Upper lobe of left lung (tissue), 6 donors: ENCODE measurements around the gene RNF13. TPM values are rescaled to one million over a fixed set of nuclear protein-coding genes. Genes with fewer than 3 reads are reported as not detected.

Experiments
- ATAC-seq, 2 donors: fragments of 200-7000 bp; cut with Tn5 transposase; one replicate each; pipeline ENCODE4 v1.9.1; 2022; ENCODE audit warnings: mild to moderate bottlenecking in 2 of 2, moderate library complexity in 2 of 2; ENCODE audit not compliant: low FRiP score in 2 of 2
- DNase-seq, 2 donors: peaks; one replicate each; pipeline ENCODE4 v3.0.0-alpha.2; 2019 to 2020
- H3K27ac ChIP-seq, 4 donors: fragments of 200-600 bp; sonication (generic); one replicate each; pipeline ENCODE4 v1.5.1; 2016 to 2019
- H3K27me3 ChIP-seq, 4 donors: fragments of 200-600 bp; sonication (generic); one replicate each; pipeline ENCODE4 v1.5.1; 2017 to 2019
- H3K36me3 ChIP-seq, 4 donors: fragments of 200-600 bp; sonication (generic); one replicate each; pipeline ENCODE4 v1.5.1; 2016 to 2019
- H3K4me1 ChIP-seq, 4 donors: fragments of 200-600 bp; sonication (generic); one replicate each; pipeline ENCODE4 v1.5.1; 2018 to 2019
- H3K4me3 ChIP-seq, 4 donors: fragments of 200-600 bp; sonication (generic); one replicate each; pipeline ENCODE4 v1.5.1; 2017 to 2019; ENCODE audit warnings: mild to moderate bottlenecking in 2 of 4, moderate library complexity in 1 of 4
- H3K9me3 ChIP-seq, 4 donors: fragments of 200-600 bp; sonication (generic); one replicate each; pipeline ENCODE4 v1.5.1; 2018 to 2019
- EP300 ChIP-seq, 4 donors: sonication (generic); formaldehyde crosslinking; IDR thresholded peaks; one replicate each; pipeline ENCODE4 v1.5.1; 2017; ENCODE audit warnings: antibody characterized with exemption in 4 of 4, control low read depth in 2 of 4
- POLR2A ChIP-seq, 4 donors: fragments of 450-650 bp; IDR thresholded peaks; one replicate each; pipeline ENCODE4 v1.5.1; 2016 to 2017; ENCODE audit warnings: antibody characterized with exemption in 4 of 4, mild to moderate bottlenecking in 2 of 4
- POLR2AphosphoS5 ChIP-seq, 2 donors: sonication (generic); formaldehyde crosslinking; IDR thresholded peaks; one replicate each; pipeline ENCODE4 v1.5.1; 2017; ENCODE audit warnings: antibody characterized with exemption in 2 of 2
- WGBS, 2 donors: methylation state at CpG; one replicate each; pipeline ENCODE4 v1.1.5; 2017 to 2018; 5-methylcytosine and 5-hydroxymethylcytosine counted together
- small RNA-seq, 4 donors: library from RNA; depleted of rRNA; stranded (forward); fragments of <200 nt; gene quantifications; one replicate each; pipeline ENCODE3, GENCODE V24; 2016
- total RNA-seq, 6 donors: library from RNA; depleted of rRNA in 4 of 6; stranded (reverse); fragments of >200 nt in 4 of 6; gene quantifications; one replicate each; pipeline versions ENCODE4 v1.1.0 to v1.2.1, GENCODE V29; 2016 to 2021
- TF ChIP-seq, protein P1 (sequence below), 6 experiments: fragments of 450-650 bp in 4 of 6; fragments of 200-600 bp in 2 of 6; sonication (generic) in 2 of 6; IDR thresholded peaks; one replicate each; pipeline ENCODE4 v1.5.1; 2016 to 2019; ENCODE audit warnings: antibody characterized with exemption in 6 of 6
- donor health status: DM: no; HTN: no; CAD: no; lungs with moderate emphysema.
- donor health status: DM: no; HTN: yes; CAD: no; lungs with severe emphysema.

RNF13 gene
- total RNA-seq, 6 donors from 2014 or later = 50.2 to 136 (median 101) TPM

DNA sequence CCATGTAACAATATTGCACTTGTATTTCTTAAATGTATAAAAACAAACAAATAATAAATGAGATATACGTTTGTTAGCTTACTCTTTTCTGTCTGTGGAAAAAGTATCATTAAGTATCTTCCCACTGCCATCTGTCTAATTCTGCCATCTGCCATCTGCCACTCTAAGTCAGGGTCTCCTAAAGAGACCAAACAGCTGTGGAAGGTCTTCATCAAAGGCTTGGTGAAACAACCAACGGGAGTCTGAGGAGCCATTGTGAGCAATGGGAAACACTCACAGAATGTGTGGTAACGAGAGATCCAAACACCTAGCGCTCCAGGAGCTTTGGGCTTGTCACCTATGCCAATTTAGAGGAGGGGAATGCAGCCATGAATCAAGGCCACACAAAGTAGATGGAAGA, 186.4 kb downstream of the RNF13 start:
- no peaks in the 10 kb centered on the region for H3K36me3 ChIP-seq
- DNase-seq = no peak
- H3K27me3 ChIP-seq = no peaks in the 10 kb centered on the region
- TF ChIP-seq, protein P1, sequence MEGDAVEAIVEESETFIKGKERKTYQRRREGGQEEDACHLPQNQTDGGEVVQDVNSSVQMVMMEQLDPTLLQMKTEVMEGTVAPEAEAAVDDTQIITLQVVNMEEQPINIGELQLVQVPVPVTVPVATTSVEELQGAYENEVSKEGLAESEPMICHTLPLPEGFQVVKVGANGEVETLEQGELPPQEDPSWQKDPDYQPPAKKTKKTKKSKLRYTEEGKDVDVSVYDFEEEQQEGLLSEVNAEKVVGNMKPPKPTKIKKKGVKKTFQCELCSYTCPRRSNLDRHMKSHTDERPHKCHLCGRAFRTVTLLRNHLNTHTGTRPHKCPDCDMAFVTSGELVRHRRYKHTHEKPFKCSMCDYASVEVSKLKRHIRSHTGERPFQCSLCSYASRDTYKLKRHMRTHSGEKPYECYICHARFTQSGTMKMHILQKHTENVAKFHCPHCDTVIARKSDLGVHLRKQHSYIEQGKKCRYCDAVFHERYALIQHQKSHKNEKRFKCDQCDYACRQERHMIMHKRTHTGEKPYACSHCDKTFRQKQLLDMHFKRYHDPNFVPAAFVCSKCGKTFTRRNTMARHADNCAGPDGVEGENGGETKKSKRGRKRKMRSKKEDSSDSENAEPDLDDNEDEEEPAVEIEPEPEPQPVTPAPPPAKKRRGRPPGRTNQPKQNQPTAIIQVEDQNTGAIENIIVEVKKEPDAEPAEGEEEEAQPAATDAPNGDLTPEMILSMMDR (IDR thresholded peaks at IDR 0.05) = no peak
- TF ChIP-seq POLR2AphosphoS5 (IDR thresholded peaks at IDR 0.05) (no peak), POLR2A (IDR thresholded peaks at IDR 0.05) (no peak), EP300 (IDR thresholded peaks at IDR 0.05) (no peak)
- WGBS, 2 donors = 92 to 94% methylated on average over 4 of the region's 4 CpGs
- no peak overlapping the region for H3K27ac ChIP-seq
- H3K4me1 ChIP-seq = no peaks in the 10 kb centered on the region
- peaks cover 3 to 8% (median 7%) of the 10 kb centered on the region in 4 donors for H3K9me3 ChIP-seq
- ATAC-seq = no peak
- H3K4me3 ChIP-seq = no peak overlapping the region

DNA sequence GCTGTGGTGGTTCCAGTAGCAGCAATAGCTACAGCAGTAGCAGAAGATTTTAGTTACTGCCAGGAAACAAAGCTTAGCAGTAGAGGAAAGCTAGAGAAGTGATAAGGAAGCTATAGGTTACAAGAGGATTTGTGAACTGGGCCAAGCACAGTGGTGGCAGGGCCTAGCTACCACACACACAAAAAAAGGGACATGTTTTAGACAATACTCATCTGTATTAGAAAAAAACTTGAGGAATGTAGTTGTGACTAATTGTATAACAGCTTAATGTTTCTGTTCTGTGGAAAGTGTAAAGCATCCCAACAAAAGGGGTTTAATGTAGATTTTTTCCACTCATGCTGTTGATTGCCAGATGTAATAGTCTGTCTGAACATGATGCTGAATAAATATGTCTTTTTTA, 187.6 kb downstream of the RNF13 start:
- Histone ChIP-seq H3K36me3 (no peaks in the 10 kb centered on the region), H3K4me1 (no peaks in the 10 kb centered on the region), H3K27me3 (no peaks in the 10 kb centered on the region), H3K27ac (no peak overlapping the region), H3K4me3 (no peak overlapping the region), H3K9me3 (no peaks in the 10 kb centered on the region)
- DNase-seq (no peak), ATAC-seq (no peak)
- TF ChIP-seq POLR2AphosphoS5 (IDR thresholded peaks at IDR 0.05) (no peak), EP300 (IDR thresholded peaks at IDR 0.05) (no peak), POLR2A (IDR thresholded peaks at IDR 0.05) (no peak)
- TF ChIP-seq, protein P1 (IDR thresholded peaks at IDR 0.05) = no peak

DNA sequence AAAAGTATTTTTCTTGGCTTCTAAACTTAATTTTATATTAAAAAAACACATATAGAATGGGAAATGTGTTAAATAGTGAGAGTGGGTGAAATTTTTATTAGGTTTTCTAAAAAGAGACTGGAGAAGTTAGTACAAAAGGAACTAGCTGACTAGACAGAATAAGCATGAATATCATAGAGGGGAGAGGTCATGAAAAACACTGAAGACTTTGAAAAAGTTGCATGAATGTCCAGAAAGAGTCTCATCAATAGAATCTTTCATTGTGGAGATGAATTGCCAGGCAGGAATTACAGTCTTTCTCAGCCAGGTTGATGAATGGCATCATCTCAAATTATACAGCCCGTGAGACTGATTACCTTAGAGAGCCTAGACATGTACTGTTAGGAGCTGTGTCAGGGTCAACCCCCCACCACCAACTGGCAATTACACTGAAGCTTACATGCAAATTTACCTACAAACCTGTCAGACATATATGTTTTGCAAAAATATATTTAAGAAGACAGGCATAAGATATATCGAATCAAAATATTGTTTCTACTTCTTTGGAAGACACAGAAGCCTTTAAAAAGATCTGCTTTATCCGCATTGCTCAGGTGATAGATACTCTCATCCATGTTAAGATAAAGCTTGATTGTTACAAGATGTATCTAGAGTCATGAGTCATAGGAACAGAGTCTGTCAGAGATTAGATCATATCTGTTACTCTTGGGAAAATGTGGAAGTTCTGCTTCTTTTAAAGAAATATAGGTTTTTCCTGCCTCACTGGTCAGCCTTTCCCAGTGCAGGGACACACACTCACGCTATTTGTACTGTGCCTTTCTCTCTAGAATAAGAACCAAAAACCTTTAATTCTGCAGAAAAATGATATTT, 192.5 kb downstream of the RNF13 start:
- WGBS, 2 donors = 72% methylated on average over 4 of the region's 4 CpGs
- Histone ChIP-seq H3K4me1 (no peaks in the 10 kb centered on the region), H3K9me3 (no peaks in the 10 kb centered on the region), H3K36me3 (no peaks in the 10 kb centered on the region), H3K27ac (no peak overlapping the region), H3K27me3 (no peaks in the 10 kb centered on the region), H3K4me3 (no peak overlapping the region)
- DNase-seq (no peak), ATAC-seq (peak in 1 of 2 donors; percentile 38)
- TF ChIP-seq POLR2A (IDR thresholded peaks at IDR 0.05) (no peak), POLR2AphosphoS5 (IDR thresholded peaks at IDR 0.05) (no peak), EP300 (IDR thresholded peaks at IDR 0.05) (no peak)
- TF ChIP-seq, protein P1 (IDR thresholded peaks at IDR 0.05) = no peak

DNA sequence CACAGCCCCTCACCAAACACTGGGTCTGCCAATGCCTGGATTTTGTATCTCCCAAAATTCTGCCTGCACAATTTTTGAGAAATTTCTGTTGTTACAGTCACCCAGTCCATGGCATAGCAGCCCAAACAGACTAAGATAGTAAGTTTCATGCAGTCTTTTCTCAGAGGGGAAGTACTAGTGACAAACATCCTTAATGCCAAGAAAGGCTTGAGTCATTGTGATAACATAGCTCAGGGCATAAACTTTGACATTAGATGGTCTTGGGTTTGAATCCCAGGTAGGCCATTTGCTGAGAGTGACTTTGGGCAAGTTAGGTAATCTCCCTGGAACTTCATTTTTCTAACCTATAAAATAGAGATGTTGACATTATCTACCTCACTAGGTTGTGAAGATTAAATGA, 193.8 kb downstream of the RNF13 start:
- TF ChIP-seq POLR2AphosphoS5 (IDR thresholded peaks at IDR 0.05) (no peak), POLR2A (IDR thresholded peaks at IDR 0.05) (no peak)
- no peak overlapping the region for H3K27ac ChIP-seq
- no peak overlapping the region for H3K4me3 ChIP-seq
- no peaks in the 10 kb centered on the region for H3K27me3 ChIP-seq
- no peaks in the 10 kb centered on the region for H3K9me3 ChIP-seq
- H3K36me3 ChIP-seq = no peaks in the 10 kb centered on the region
- DNase-seq (no peak), ATAC-seq (no peak)
- H3K4me1 ChIP-seq = no peaks in the 10 kb centered on the region

Small RNA genes lying within 50 kb of the gene (small RNA-seq; reads per million reads assigned to genes)
- gene RNU6-507P = 0 reads per million in 4 donors
- 0 reads per million in 4 donors for gene RNU6-720P

Other genes with a start within 250 kb of the RNF13 start
- 100 to 1,000 TPM in 3 of 6 donors, 10 to 100 TPM in 3; 77.5 to 119 (median 107) TPM for gene WWTR1, start 155.2 kb upstream of the RNF13 start, total RNA-seq
- gene COMMD2, start 60.7 kb upstream of the RNF13 start, total RNA-seq = 10 to 100 TPM; 11.5 to 44.0 (median 39.4) TPM
- 10 to 100 TPM in 1 of 6 donors, 1 to 10 TPM in 4, not detected in 1; 1.4 to 24.5 (median 3.1) TPM for gene ANKUB1, start 20.7 kb upstream of the RNF13 start, total RNA-seq
- gene PFN2, start 157.7 kb downstream of the RNF13 start, total RNA-seq = 10 to 100 TPM in 4 of 6 donors, 1 to 10 TPM in 2; 6.3 to 38.5 (median 16.8) TPM